KMS-11 (cell line): Measurements from ENCODE around the gene MGMT.

ENCODE experiments used
- H2AFZ ChIP-seq: fragments of 200-600 bp; sonication (generic); 2 replicates; pipeline ENCODE4 v1.6.1; 2016; ENCODE audit warnings: antibody characterized with exemption, mixed run types, low read depth
- H3K27ac ChIP-seq: fragments of 200-600 bp; sonication (generic); 2 replicates; pipeline ENCODE4 v1.6.1; 2016; ENCODE audit warnings: mild to moderate bottlenecking, mixed run types
- H3K27me3 ChIP-seq: fragments of 200-600 bp; sonication (generic); 2 replicates; pipeline ENCODE4 v1.6.1; 2017; ENCODE audit warnings: mild to moderate bottlenecking, low read depth, mixed run types, moderate library complexity; ENCODE audit not compliant: insufficient read depth
- H3K36me3 ChIP-seq: fragments of 200-600 bp; sonication (generic); 2 replicates; pipeline ENCODE4 v1.6.1; 2017; ENCODE audit warnings: mild to moderate bottlenecking, mixed run types; ENCODE audit not compliant: insufficient read depth
- H3K4me1 ChIP-seq: fragments of 200-600 bp; sonication (generic); 2 replicates; pipeline ENCODE4 v1.6.1; 2016; ENCODE audit warnings: mild to moderate bottlenecking, low read depth, mixed run types; ENCODE audit not compliant: poor library complexity, severe bottlenecking
- H3K4me2 ChIP-seq: fragments of 200-600 bp; sonication (generic); 2 replicates; pipeline ENCODE4 v1.7.0; 2016; ENCODE audit warnings: mild to moderate bottlenecking, mixed run types
- H3K4me3 ChIP-seq: fragments of 200-600 bp; sonication (generic); IDR thresholded peaks from 2 replicates; pipeline ENCODE4 v1.6.1; 2017; ENCODE audit warnings: low read depth, low read length, mixed read lengths; ENCODE audit not compliant: insufficient read depth
- H3K79me2 ChIP-seq: fragments of 200-600 bp; sonication (generic); 2 replicates; pipeline ENCODE4 v1.6.1; 2016; ENCODE audit warnings: low read depth, mixed run types; ENCODE audit not compliant: insufficient read depth
- H3K9ac ChIP-seq: fragments of 200-600 bp; sonication (generic); 2 replicates; pipeline ENCODE4 v1.6.1; 2016; ENCODE audit warnings: mild to moderate bottlenecking, mixed run types
- H4K20me1 ChIP-seq: fragments of 200-600 bp; sonication (generic); 2 replicates; pipeline ENCODE4 v1.6.1; 2016; ENCODE audit warnings: mild to moderate bottlenecking, mixed run types; ENCODE audit not compliant: insufficient read depth
- TF ChIP-seq, protein P1 (sequence below): fragments of 200-600 bp; sonication (generic); conservative IDR thresholded peaks from 2 replicates; pipeline ENCODE4 v1.6.1; 2017; ENCODE audit warnings: low read depth, mild to moderate bottlenecking, antibody characterized with exemption, low read length, moderate library complexity, mixed read lengths

The MGMT gene

DNA sequence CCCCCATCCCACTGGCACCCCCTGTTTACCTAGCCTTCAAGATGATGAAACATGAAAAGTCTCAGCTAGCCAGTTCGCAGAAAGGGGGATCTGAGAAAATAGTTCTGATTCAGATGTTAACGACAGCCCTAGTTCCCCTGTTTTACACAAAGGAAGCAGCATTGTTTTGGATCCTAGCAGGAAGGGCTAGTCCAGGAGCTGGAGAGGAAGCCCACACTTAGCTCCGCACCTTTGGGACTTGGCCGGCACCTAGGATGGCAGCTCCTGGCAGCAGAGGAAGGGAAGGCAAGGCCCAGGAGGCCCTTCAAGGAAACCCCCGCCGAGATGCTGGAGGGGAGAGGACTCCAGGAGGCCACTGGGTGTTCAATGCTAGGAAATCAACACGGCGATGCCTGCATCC, 29.0 kb upstream of the MGMT start:
- Histone ChIP-seq H3K4me1 (no peaks in the 10 kb centered on the region), H2AFZ (no peak overlapping the region), H3K27ac (no peak overlapping the region), H3K27me3 (no peaks in the 10 kb centered on the region), H4K20me1 (no peaks in the 10 kb centered on the region), H3K9ac (no peak overlapping the region), H3K4me2 (no peak overlapping the region), H3K79me2 (no peaks in the 10 kb centered on the region), H3K4me3 (no peak overlapping the region), H3K36me3 (no peaks in the 10 kb centered on the region)
- TF ChIP-seq, protein P1, sequence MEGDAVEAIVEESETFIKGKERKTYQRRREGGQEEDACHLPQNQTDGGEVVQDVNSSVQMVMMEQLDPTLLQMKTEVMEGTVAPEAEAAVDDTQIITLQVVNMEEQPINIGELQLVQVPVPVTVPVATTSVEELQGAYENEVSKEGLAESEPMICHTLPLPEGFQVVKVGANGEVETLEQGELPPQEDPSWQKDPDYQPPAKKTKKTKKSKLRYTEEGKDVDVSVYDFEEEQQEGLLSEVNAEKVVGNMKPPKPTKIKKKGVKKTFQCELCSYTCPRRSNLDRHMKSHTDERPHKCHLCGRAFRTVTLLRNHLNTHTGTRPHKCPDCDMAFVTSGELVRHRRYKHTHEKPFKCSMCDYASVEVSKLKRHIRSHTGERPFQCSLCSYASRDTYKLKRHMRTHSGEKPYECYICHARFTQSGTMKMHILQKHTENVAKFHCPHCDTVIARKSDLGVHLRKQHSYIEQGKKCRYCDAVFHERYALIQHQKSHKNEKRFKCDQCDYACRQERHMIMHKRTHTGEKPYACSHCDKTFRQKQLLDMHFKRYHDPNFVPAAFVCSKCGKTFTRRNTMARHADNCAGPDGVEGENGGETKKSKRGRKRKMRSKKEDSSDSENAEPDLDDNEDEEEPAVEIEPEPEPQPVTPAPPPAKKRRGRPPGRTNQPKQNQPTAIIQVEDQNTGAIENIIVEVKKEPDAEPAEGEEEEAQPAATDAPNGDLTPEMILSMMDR, result no peak

DNA sequence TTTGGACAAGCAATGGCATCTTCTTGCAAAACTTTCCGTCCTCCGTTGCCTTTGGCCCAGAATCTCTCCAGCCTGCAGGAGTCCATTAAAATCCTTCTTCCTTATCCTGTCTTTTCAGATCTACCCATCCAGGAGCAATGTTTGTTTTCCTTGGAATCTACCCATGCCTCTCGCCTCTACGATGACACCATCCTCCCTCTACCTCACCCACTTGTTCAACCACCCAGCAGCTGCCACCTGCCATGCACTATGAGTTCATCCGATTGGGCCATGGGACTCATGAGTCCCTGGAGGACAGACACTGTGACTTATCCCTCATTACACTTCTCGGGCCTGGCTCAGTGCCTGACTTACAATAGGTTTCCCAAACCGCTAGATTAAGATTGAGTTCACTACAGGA, 26.8 kb upstream of the MGMT start:
- H3K27ac ChIP-seq, result no peak overlapping the region
- H3K4me1 ChIP-seq, result no peaks in the 10 kb centered on the region
- no peaks in the 10 kb centered on the region for H4K20me1 ChIP-seq
- no peaks in the 10 kb centered on the region for H3K36me3 ChIP-seq
- H3K79me2 ChIP-seq, result no peaks in the 10 kb centered on the region
- no peak overlapping the region for H2AFZ ChIP-seq
- H3K9ac ChIP-seq, result no peak overlapping the region
- TF ChIP-seq, protein P1, result no peak
- no peak overlapping the region for H3K4me2 ChIP-seq
- no peak overlapping the region for H3K4me3 ChIP-seq
- no peaks in the 10 kb centered on the region for H3K27me3 ChIP-seq

DNA sequence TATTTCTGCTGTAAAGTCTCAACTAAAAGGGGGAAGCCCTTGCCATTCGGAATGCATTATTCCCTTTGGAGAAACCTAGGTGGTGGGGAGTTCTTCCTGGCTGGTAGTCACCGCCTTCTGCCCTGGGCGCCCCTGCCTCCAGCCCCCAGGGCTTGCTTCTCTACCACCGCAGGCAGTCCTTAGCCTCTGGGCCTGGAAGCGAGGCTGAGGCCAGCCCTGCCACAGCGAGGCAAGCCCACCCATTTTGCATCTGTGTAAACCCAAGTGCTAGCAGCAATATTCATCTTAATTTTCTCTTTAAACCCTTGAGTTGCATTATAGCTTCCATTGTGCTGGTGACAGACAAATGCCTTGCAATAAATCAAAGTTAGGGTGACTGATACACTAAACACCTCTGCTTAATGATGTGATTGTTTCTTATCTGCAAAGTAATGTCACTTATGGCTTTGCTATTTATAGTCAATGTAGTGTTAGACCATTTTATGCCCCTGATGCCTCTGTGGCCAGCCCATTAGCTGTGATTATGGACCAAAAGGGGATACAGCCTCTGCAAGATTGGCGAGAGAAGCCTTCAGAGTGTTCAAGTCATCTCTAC, 26.2 kb upstream of the MGMT start:
- Histone ChIP-seq H3K4me1 (no peaks in the 10 kb centered on the region), H3K79me2 (no peaks in the 10 kb centered on the region), H3K27me3 (no peaks in the 10 kb centered on the region), H2AFZ (no peak overlapping the region), H3K9ac (no peak overlapping the region), H3K27ac (no peak overlapping the region), H3K36me3 (no peaks in the 10 kb centered on the region), H3K4me3 (no peak overlapping the region), H4K20me1 (no peaks in the 10 kb centered on the region), H3K4me2 (no peak overlapping the region)
- TF ChIP-seq, protein P1, result no peak

DNA sequence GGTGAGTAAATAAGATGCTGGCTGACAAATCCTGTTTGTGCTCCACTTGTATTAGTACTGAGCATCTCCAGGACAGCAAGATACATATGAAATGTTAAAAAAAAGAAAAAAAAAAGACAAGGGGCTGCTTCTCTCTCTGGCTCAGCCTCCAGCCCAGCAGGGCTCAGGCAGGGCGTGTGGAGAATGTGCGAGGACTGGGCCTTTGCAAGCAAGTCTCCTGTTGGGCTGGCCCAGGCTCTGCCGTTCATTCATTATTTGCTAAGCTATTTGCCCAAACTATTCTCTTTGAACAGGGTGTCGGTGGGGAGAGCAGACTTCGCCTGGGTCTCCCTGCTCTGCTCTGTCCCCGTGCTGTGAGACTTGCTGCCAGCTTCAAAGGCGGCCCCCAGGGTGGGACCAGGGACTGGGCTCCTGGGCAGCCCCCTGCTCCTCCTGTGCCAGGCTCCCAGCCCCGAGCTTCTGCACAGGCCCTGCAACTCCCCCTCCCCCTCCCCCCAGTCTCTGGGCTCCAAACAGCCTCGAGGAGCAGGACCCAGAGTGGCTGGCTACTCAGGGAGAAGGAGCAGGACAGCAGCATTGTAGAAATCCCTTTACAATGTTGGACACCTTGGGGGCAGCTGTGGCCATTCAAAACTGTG, 25.6 kb upstream of the MGMT start:
- H3K9ac ChIP-seq, result no peak overlapping the region
- no peaks in the 10 kb centered on the region for H3K4me1 ChIP-seq

More for the DNA sequence above, 25.6 kb upstream of the MGMT start:
- no peak overlapping the region for H3K4me3 ChIP-seq
- H3K36me3 ChIP-seq, result no peaks in the 10 kb centered on the region
- H2AFZ ChIP-seq, result no peak overlapping the region
- no peak overlapping the region for H3K4me2 ChIP-seq
- TF ChIP-seq, protein P1, result no peak
- H3K27me3 ChIP-seq, result no peaks in the 10 kb centered on the region
- no peaks in the 10 kb centered on the region for H4K20me1 ChIP-seq
- no peak overlapping the region for H3K27ac ChIP-seq
- no peaks in the 10 kb centered on the region for H3K79me2 ChIP-seq
